Activated CD4-positive, alpha-beta T cell treated with anti-CD3 and anti-CD28 coated beads, Interleukin-2, amount 10 ng/mL, durations not matched to agents 7 days and 5 days (primary cell): ENCODE measurements around the gene LLGL2. TPM values are rescaled to one million over a fixed set of nuclear protein-coding genes. Genes with fewer than 3 reads are reported as not detected.

ENCODE experiments used
- CTCF ChIA-PET: fragments of 350-600 bp; sonication (Branson Sonifier 250); formaldehyde crosslinking; loops from one replicate; lab custom pipeline; 2021; ENCODE audit warnings: antibody characterized with exemption; lab: Charles Lee
- POLR2A ChIA-PET: fragments of 350-600 bp; sonication (Branson Sonifier 250); formaldehyde crosslinking; loops from one replicate; lab custom pipeline; 2021; ENCODE audit warnings: antibody characterized with exemption; lab: Charles Lee
- DNase-seq: peaks from one replicate; pipeline ENCODE4 v3.0.0-alpha.2; 2020
- H3K27ac Mint-ChIP-seq: one replicate; pipeline ENCODE4 v1.8.0; 2021; ENCODE audit warnings: mild to moderate bottlenecking, moderate library complexity, mixed read lengths
- H3K27me3 Mint-ChIP-seq: one replicate; pipeline ENCODE4 v1.8.0; 2021; ENCODE audit warnings: mixed read lengths
- H3K36me3 Mint-ChIP-seq: one replicate; pipeline ENCODE4 v1.8.0; 2021; ENCODE audit warnings: low read depth, mixed read lengths
- H3K4me1 Mint-ChIP-seq: one replicate; pipeline ENCODE4 v1.8.0; 2021; ENCODE audit warnings: mixed read lengths
- H3K4me3 Mint-ChIP-seq: one replicate; pipeline ENCODE4 v1.8.0; 2021; ENCODE audit warnings: mild to moderate bottlenecking, moderate library complexity, mixed read lengths
- H3K9me3 Mint-ChIP-seq: one replicate; pipeline ENCODE4 v1.8.0; 2021; ENCODE audit warnings: mixed read lengths
- total RNA-seq, 2 experiments: library from RNA; stranded (reverse); gene quantifications; one replicate each; pipeline ENCODE4 v1.2.3, GENCODE V29; 2021

The LLGL2 gene
- total RNA-seq, 2 experiments from 2014 or later: 17.8 to 24.2 TPM

DNA sequence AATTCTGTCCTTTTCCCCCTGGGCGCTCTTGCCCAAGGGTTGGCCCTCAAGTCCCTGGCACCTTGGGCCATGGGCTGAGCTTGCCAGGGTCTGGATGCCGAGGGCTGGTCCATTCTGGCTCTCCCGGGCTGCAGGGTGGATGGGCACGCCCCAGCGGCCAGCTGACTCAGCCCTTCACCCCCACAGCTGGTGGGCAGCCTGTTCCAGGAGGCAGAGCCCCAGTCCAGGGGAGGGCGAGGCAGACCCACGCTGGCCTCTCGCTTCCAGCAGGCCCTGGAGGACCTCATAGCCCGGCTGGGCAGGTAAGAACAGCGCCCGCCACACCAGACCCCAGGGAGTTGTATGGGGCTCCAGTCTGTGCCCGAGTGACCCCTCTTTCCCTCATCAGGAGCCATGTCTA, 77.1 kb downstream of the LLGL2 start:
- Mint-ChIP-seq H3K9me3 (no peaks in the 10 kb centered on the region), H3K36me3 (no peaks in the 10 kb centered on the region), H3K4me1 (peaks cover 1% of the 10 kb centered on the region), H3K27me3 (no peaks in the 10 kb centered on the region), H3K27ac (no peak overlapping the region), H3K4me3 (no peak overlapping the region)
- no peak for DNase-seq
- ChIA-PET CTCF (interaction anchor here (1.3 to 3.6 kb wide), 7 partner anchors 10 to 146 kb away, joined by 4 to 28 read pairs (median 6); partner anchors contain the start of gene SMIM5), POLR2A (no interaction called here)

DNA sequence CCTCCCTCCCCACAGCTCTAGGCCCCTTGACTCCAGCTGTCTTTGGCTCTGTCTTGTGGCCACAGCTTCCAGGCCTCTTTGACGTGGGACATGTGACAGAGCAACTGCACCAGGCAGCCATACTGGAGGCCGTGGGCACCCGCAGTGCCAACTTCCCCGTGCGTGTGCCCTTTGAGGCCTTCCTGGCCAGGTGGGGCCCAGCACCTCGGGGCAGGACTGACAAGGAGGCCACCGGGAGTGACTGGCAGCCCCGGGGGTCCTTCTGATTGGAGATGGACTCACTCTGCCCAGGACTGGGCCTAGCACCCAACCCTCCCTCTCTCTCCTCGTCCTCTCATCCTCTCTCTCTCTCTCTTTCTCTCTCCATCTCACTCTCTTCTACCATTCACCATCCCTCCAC, 77.6 kb downstream of the LLGL2 start:
- POLR2A ChIA-PET: no interaction called here

DNA sequence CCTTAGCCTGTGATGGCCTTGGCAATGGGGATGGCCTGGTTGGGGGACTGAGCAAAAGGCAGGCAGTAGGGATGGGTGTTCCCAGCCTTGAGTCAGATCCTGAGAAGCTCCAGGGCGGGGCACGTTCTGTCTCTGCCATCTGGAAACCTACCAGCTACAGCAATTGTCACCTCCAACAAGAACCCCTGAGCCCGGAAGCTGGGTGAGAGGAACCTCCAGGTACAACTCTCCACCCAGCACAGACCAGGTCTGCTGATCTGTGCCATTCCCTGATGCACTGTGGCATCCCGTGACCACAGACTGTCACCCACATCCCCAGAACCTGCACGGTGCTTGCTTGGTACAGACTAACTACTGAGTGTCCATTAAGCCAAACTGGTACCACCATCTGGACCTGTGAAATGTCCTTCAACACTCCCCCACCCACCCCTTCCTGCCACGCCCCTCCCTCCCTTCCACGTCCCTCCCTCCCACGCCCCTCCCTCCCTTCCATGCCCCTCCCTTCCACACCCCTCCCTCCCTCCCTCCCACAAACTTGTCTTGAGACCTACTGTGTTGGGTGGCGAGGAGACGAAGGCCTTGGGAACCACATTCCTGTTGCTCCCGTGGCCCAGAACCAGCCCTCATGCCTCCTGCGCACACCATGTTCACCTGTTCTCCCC, 78.7 kb downstream of the LLGL2 start:
- Mint-ChIP-seq H3K9me3 (no peaks in the 10 kb centered on the region), H3K4me3 (no peak overlapping the region), H3K27ac (no peak overlapping the region), H3K27me3 (no peaks in the 10 kb centered on the region), H3K36me3 (no peaks in the 10 kb centered on the region), H3K4me1 (peaks cover 2% of the 10 kb centered on the region)
- POLR2A ChIA-PET: no interaction called here
- no peak for DNase-seq
- CTCF ChIA-PET: interaction anchor here (0.6 to 1.9 kb wide), 3 partner anchors 29 to 144 kb away, joined by 3 to 6 read pairs (median 6); no protein-coding TSS in a partner anchor

More for the DNA sequence above, 77.6 kb downstream of the LLGL2 start:
- Mint-ChIP-seq H3K9me3 (no peaks in the 10 kb centered on the region), H3K27ac (no peak overlapping the region), H3K27me3 (no peaks in the 10 kb centered on the region), H3K36me3 (no peaks in the 10 kb centered on the region), H3K4me1 (peaks cover 2% of the 10 kb centered on the region), H3K4me3 (no peak overlapping the region)
- CTCF ChIA-PET: interaction anchor here (0.8 to 3.6 kb wide), 5 partner anchors 11 to 145 kb away, joined by 3 to 20 read pairs (median 6); partner anchors contain the start of gene SMIM5
- no peak for DNase-seq

DNA sequence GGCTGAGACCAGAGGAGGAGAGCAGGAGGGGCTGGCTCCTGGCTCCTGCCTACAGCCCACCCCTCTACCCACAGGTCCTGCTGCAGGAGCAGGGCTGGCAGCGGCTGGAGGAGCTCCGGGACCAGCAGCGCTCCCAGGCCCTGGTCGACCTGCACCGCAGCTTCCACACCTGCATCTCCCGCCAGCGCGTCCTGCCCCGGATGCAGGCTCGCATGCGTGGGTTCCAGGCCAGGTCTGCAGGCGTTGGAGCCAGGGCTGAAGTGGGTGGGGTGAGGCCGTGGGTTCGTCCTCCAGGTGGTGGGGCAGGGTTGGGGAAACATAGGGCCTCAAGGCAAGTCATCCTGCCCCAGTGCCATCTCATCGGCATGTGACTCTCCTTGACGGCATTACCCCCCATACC, 80.3 kb downstream of the LLGL2 start:
- no peak overlapping the region for H3K4me3 Mint-ChIP-seq
- no peaks in the 10 kb centered on the region for H3K27me3 Mint-ChIP-seq
- ChIA-PET CTCF (interaction anchor here (1.2 kb wide), 1 partner anchor 14 kb away, joined by 3 read pairs; no protein-coding TSS in a partner anchor), POLR2A (no interaction called here)
- no peak overlapping the region for H3K27ac Mint-ChIP-seq
- no peak for DNase-seq
- no peaks in the 10 kb centered on the region for H3K9me3 Mint-ChIP-seq
- peaks cover 2% of the 10 kb centered on the region for H3K4me1 Mint-ChIP-seq
- H3K36me3 Mint-ChIP-seq: no peaks in the 10 kb centered on the region

DNA sequence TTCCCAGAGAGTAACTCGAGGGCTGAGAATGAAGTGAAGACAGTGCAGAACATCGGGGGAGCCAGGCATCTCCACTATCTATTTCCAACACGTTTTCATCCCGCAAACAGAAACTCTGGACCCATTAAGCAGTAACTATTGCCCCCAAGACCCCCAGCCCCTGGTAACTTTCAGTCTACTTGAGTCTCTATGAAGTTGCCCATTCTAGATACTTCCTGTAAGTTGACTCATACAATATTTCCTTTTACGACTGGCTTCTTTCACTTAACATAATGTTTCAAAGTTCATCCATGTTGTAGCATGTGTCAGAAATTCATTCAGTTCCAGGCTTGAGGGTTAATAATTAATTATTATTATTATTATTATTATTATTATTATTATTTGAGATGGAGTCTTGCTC, 81.6 kb downstream of the LLGL2 start:
- Mint-ChIP-seq H3K4me3 (no peak overlapping the region), H3K4me1 (peaks cover 2% of the 10 kb centered on the region), H3K27me3 (no peaks in the 10 kb centered on the region), H3K27ac (no peak overlapping the region), H3K9me3 (no peaks in the 10 kb centered on the region), H3K36me3 (no peaks in the 10 kb centered on the region)
- ChIA-PET CTCF (interaction anchor here (1.2 kb wide), 1 partner anchor 16 kb away, joined by 3 read pairs; no protein-coding TSS in a partner anchor), POLR2A (no interaction called here)
- DNase-seq: no peak

DNA sequence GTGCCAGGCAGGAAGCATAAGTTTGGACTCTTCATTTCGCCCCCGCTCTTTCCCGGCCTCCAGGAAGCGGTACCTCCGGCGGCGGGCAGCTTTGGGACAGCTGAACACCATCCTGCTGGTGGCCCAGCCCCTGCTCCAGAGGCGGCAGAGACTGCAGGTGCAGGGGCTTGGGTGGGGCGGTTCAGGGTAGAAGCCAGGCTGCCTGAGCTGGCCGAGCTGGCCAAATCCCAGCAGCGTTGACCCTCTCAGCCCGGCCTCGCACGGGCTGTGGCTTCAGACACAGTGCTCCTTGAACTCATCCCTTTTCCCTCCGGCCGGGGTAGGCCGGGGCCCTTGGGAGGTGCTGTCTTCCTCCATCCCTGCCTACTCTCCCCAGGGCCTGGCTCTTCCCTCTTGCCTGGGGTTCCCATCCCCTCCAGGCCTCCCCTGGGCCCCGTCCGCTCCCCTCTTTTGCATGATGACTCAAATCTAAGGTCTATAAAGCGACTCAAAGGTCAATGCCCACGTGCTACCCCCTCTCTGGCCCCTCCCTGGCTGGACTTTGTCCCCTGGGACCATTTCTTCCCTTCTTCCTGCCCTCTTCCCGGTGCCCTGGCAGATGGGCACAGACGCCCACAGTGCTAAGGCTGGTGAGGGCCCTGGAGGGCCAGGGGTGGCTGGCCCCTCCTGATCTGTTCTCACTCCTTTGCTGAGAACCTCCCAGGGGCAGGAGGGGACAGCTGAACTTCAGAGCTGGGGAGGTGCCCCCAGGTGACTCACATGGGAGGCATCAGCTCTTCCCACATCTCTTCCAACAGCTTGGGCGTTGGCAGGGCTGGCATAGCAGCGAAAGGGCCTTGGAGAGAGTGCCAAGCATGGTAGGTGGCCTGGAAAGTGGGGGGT, 84.8 kb downstream of the LLGL2 start:
- ChIA-PET POLR2A (no interaction called here), CTCF (interaction anchor here (1.4 to 1.9 kb wide), 3 partner anchors 9 to 23 kb away, joined by 3 to 7 read pairs (median 6); partner anchors contain the start of gene SMIM5)
- no peak overlapping the region for H3K4me3 Mint-ChIP-seq
- peaks cover 2% of the 10 kb centered on the region for H3K4me1 Mint-ChIP-seq
- H3K36me3 Mint-ChIP-seq: no peaks in the 10 kb centered on the region
- DNase-seq: no peak
- no peaks in the 10 kb centered on the region for H3K27me3 Mint-ChIP-seq
- no peak overlapping the region for H3K27ac Mint-ChIP-seq
- H3K9me3 Mint-ChIP-seq: no peaks in the 10 kb centered on the region

DNA sequence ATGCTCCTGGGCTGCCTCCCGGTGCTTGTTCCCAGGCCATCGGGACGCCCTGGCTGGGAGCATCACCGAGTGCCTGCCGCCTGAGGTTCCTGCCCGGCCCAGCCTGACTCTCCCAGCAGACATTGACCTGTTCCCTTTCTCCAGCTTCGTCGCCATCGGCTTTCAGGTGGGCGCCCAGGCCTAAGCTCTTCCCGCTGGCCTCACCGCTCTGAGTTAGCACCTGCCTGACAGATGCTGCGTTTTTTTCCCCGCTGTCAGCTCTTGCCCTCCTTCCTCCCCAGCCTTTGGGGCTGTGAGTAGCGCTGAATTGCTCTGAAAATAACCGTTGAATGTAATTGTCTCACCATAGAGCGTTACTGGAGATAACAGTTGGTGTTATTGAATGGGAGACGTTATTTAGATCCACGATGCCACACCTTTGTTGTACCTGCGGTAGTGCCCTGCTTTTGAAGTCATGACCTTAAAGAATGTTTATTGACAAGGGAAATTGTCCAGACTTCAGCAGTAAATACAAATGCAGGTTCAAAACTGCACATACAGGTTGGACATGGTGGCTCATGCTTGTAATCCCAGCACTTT, 86.4 kb downstream of the LLGL2 start:
- H3K27me3 Mint-ChIP-seq: no peaks in the 10 kb centered on the region
- peaks cover 2% of the 10 kb centered on the region for H3K4me1 Mint-ChIP-seq
- no peak overlapping the region for H3K27ac Mint-ChIP-seq
- POLR2A ChIA-PET: no interaction called here
- CTCF ChIA-PET: interaction anchor here (0.6 to 1.9 kb wide), 6 partner anchors 9 to 247 kb away, joined by 3 to 7 read pairs (median 5); partner anchors contain the start of gene SMIM5
- no peaks in the 10 kb centered on the region for H3K9me3 Mint-ChIP-seq
- H3K36me3 Mint-ChIP-seq: no peaks in the 10 kb centered on the region
- no peak for DNase-seq
- no peak overlapping the region for H3K4me3 Mint-ChIP-seq

DNA sequence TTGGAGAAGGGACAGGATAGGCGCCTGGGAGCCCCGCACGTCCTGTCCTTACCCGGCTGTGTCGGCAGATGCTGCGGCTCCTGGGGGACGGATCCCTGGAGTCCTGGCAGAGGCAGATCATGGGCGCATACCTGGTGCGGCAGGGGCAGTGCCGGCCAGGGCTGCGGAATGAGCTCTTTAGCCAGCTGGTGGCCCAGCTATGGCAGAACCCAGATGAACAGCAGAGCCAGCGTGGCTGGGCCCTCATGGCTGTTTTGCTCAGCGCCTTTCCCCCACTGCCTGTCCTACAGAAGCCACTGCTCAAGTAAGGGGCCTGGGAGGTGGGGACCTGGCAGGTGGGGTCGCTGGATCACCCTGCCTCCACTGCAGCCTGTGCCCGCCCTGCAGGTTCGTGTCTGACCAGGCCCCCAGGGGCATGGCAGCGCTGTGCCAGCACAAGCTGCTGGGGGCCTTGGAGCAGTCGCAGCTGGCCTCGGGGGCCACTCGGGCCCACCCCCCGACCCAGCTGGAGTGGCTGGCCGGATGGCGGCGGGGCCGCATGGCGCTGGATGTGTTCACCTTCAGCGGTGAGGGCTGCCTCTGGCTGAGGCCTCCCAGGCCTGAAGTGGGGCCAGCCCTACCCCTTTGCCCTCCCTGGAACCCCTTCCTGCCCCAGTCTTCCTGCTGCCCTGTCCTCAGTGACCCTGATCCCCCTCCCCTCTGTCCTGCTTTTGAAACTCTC, 87.6 kb downstream of the LLGL2 start:
- Mint-ChIP-seq H3K27ac (no peak overlapping the region), H3K4me1 (no peaks in the 10 kb centered on the region), H3K36me3 (no peaks in the 10 kb centered on the region), H3K9me3 (no peaks in the 10 kb centered on the region), H3K27me3 (no peaks in the 10 kb centered on the region), H3K4me3 (no peak overlapping the region)
- DNase-seq: no peak
- CTCF ChIA-PET: interaction anchor here (0.6 to 1.4 kb wide), 5 partner anchors 8 to 267 kb away, joined by 3 to 5 read pairs (median 4); partner anchors contain the start of gene SMIM5
- POLR2A ChIA-PET: no interaction called here

DNA sequence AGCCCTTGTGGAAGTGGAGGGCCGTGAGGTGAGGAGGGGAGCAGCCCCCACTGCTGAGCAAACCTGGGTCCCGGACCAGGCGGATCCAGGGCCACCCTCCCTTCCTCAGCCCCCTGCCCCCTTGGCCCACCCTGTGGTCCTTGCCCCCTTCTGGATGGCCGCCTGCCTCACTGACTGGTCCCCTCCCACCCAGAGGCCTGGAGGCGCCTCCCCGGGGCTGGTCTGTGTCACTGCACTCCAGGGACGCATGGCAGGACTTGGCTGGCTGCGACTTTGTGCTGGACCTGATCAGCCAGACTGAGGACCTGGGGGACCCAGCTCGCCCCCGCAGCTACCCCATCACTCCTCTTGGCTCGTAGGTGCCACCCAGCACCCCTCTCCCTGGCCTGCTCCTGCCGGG, 88.5 kb downstream of the LLGL2 start:
- Mint-ChIP-seq H3K27ac (no peak overlapping the region), H3K36me3 (no peaks in the 10 kb centered on the region), H3K4me3 (no peak overlapping the region), H3K9me3 (no peaks in the 10 kb centered on the region), H3K4me1 (no peaks in the 10 kb centered on the region), H3K27me3 (no peaks in the 10 kb centered on the region)
- CTCF ChIA-PET: interaction anchor here (0.9 to 1.6 kb wide), 3 partner anchors 10 to 13 kb away, joined by 4 read pairs; no protein-coding TSS in a partner anchor
- POLR2A ChIA-PET: no interaction called here
- no peak for DNase-seq

DNA sequence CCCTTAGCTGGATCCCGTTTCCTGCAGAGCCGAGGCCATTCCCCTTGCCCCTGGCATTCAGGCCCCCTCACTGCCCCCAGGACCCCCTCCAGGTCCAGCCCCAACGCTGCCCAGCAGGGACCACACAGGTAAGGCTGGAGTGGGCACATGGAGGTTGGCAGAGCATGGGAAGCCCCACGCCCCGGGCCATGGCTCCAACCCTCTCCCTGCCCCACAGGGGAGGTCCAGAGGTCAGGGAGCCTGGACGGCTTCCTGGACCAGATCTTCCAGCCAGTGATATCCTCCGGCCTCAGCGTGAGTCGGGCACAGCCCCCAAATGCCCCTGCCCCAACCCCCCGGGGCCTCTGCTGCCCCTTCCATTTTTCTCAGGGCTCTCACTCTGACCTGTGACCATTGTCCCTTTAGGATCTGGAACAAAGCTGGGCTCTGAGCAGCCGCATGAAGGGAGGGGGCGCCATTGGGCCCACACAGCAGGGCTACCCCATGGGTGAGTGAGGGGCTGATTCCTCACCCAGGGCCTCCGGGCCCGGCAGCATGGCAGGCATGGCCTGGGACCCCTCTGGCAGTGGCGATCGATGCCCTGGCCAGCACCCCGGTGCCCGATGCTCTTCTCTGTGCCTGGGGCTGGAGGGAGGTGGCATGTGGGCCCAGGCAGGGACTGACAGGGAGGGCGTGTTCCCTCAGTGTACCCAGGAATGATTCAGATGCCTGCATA, 89.2 kb downstream of the LLGL2 start:
- Mint-ChIP-seq H3K36me3 (no peaks in the 10 kb centered on the region), H3K27me3 (no peaks in the 10 kb centered on the region), H3K27ac (no peak overlapping the region), H3K9me3 (no peaks in the 10 kb centered on the region), H3K4me1 (no peaks in the 10 kb centered on the region), H3K4me3 (no peak overlapping the region)
- ChIA-PET POLR2A (no interaction called here), CTCF (interaction anchor here (1.1 to 1.6 kb wide), 4 partner anchors 9 to 139 kb away, joined by 3 to 4 read pairs (median 4); partner anchors contain the start of gene SMIM5)
- DNase-seq: no peak

DNA sequence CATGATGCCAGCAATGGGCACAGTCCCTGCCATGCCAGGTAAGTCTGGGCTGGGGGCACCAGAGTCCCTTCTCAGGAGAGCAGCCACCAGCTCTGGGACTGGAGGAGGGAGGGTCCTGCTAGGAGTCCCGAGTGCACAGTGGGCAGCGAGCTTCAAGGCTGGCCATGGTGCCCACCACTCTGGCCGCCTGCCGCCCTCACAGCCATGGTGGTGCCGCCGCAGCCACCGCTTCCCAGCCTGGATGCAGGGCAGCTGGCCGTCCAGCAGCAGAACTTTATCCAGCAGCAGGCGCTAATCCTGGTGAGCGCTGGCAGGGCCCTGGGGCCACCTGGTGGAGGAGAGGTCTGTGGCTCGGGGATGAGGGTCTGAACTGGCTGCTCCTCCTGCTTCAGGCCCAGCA, 89.8 kb downstream of the LLGL2 start:
- POLR2A ChIA-PET: no interaction called here
- H3K4me3 Mint-ChIP-seq: no peak overlapping the region

More for the DNA sequence above, 89.8 kb downstream of the LLGL2 start:
- CTCF ChIA-PET: interaction anchor here (1.1 to 1.6 kb wide), 3 partner anchors 9 to 139 kb away, joined by 3 to 4 read pairs (median 4); partner anchors contain the start of gene SMIM5
- Mint-ChIP-seq H3K36me3 (no peaks in the 10 kb centered on the region), H3K4me1 (no peaks in the 10 kb centered on the region), H3K9me3 (no peaks in the 10 kb centered on the region), H3K27ac (no peak overlapping the region), H3K27me3 (no peaks in the 10 kb centered on the region)
- DNase-seq: no peak
